ENCODE data around the gene MIER1.
"Not testable (repeated sequence)": the region's sequence is repeated elsewhere in the genome, so short reads cannot be mapped to it uniquely, and the experiment has no call there.

The MIER1 gene
- long read RNA-seq, donor 1, full-length matches to known transcripts = 2 of 2 reads
- long read RNA-seq, donor 1, partial matches to known transcripts = 0 of 2 reads
- long read RNA-seq, donor 1, other reads (novel, unspliced or antisense) = 0 of 2 reads
- long read RNA-seq, donor 2, partial matches to known transcripts = 0 of 1 reads
- long read RNA-seq, donor 2, other reads (novel, unspliced or antisense) = 0 of 1 reads
- long read RNA-seq, donor 3, full-length matches to known transcripts = 1 of 1 reads
- long read RNA-seq, donor 3, partial matches to known transcripts = 0 of 1 reads
- long read RNA-seq, donor 3, other reads (novel, unspliced or antisense) = 0 of 1 reads
- long read RNA-seq, donor 4, full-length matches to known transcripts = 2 of 2 reads
- long read RNA-seq, donor 4, partial matches to known transcripts = 0 of 2 reads
- long read RNA-seq, donor 4, other reads (novel, unspliced or antisense) = 0 of 2 reads
- long read RNA-seq, donor 5, full-length matches to known transcripts = 2 of 2 reads
- long read RNA-seq, donor 5, partial matches to known transcripts = 0 of 2 reads
- long read RNA-seq, donor 5, other reads (novel, unspliced or antisense) = 0 of 2 reads
- long read RNA-seq, donor 6, full-length matches to known transcripts = 2 of 2 reads
- long read RNA-seq, donor 6, partial matches to known transcripts = 0 of 2 reads
- long read RNA-seq, donor 6, other reads (novel, unspliced or antisense) = 0 of 2 reads
- long read RNA-seq, donor 7, full-length matches to known transcripts = 1 of 1 reads
- long read RNA-seq, donor 7, partial matches to known transcripts = 0 of 1 reads
- long read RNA-seq, donor 7, other reads (novel, unspliced or antisense) = 0 of 1 reads
- long read RNA-seq, donor 8 = 0 reads

GRCh38 chr1:66924756-66925557, at the start of gene MIER1, which contains the start of gene DNAI4:
Gene MIER1 (plus strand): TSS chr1:66924990. CDS start chr1:66925029, 39 bp downstream.
Gene DNAI4 (minus strand): TSS chr1:66924856. CDS start chr1:66924831, 25 bp downstream.
- DNase-seq = peak; percentile 100

DNA sequence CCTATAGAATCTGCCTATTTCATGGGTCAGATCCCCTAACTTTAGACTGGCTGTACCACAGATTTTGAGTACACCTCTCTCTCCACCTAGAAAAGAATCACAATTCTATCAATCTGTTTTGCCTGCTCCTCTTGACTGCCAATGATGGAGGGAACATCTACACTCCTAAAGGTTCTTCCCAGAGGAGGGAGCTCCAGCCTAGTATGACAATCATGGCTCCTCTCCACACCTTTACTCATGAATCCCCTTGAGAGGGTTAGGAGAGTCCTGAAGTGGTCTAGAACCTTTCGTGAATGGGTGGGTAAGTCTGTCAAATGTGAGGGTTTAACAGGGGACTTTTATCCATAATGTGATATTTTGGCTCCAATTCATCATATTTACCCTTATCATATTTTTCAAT, 48.1 kb upstream of the MIER1 start:
- DNase-seq = no peak

- no peak for DNase-seq
Observed at GRCh38 chr1:66889030-66889429, 35.8 kb upstream of the MIER1 start.

DNA sequence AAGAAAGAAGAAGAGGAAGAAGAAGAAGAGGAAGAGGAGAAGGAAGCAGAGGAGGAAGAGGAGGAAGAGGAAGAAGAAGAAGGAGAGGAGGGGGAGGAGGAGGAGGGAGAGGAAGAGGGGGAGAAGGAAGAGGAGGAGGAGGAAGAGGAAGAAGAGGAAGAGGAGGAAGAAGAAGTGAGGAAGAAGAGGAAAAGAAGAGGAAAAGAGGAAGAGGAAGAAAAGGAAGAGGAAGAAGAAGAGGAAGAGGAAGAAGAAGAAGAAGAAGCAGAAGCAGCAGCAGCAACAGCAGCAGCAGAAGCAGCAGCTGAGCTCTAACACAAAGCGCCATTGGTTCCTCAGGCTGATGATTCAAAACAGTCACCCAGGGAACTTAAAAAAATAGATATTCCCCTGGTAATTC, 34.2 kb upstream of the MIER1 start:
- DNase-seq = no peak

GRCh38 chr1:66893712-66894111, 31.1 kb upstream of the MIER1 start:
- DNase-seq = no peak

GRCh38 chr1:66915203-66915602, 9.6 kb upstream of the MIER1 start:
- not testable (repeated sequence) for DNase-seq

DNA sequence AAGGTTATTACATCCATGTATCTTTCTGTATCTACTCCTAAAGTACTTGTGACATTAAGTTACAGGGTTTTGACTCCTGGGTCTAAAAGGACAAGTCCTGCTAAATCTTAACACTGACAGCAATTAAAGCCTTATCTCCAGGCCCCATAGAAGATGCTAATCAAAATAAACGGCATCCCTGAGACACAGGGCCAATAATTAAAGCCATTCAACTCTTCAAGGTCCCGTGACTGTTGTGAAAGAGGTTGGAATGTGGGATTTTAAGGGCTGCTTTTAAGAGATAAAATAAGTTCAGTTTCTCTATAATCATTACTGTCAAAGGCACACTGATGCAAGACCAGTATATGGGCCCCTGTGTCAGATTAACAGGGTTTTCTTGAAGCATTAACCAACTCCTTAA, 8.5 kb upstream of the MIER1 start:
- DNase-seq = no peak

DNA sequence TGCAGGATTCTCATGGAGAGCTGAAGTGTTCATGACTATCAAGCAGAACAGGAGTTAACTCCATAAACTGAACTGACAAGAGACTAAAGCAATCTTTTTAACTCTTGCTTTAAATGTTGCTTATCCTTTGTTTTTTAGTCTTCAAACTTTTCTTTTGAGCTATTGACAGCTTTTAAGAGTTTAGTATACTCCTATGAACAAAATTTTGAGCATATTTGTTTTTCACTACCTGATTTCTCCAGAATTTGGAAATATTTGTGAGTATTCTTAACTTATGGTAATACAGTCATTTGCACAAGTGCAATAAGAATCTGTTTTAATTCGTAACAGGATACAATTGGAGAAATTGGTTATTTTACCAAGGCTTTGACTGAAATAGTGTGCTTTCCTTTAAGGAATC, 7.3 kb upstream of the MIER1 start:
- DNase-seq = no peak

- no peak for DNase-seq
Observed at GRCh38 chr1:66919063-66919462, 5.7 kb upstream of the MIER1 start.

- no peak for DNase-seq
Observed at GRCh38 chr1:66919828-66920227, 5.0 kb upstream of the MIER1 start.

DNA sequence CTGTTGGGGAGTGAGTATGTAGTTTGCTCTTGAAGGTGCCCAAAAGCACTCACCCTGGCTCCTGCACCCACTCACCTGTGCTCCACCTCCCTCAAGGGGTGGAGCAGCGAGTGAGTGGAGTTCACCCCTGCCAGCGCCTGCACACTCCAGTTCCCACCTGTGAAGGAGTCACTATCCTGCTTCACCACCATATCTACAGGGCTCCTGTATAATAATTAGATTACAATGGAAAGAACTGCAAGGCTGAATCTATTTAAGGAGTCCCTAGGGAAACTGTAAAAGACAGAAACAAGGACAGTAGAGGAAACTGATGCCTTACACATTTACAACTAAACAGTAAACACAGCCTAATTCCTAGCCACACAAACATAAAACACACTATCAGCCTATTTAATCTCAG, 4.2 kb upstream of the MIER1 start:
- DNase-seq = no peak

DNA sequence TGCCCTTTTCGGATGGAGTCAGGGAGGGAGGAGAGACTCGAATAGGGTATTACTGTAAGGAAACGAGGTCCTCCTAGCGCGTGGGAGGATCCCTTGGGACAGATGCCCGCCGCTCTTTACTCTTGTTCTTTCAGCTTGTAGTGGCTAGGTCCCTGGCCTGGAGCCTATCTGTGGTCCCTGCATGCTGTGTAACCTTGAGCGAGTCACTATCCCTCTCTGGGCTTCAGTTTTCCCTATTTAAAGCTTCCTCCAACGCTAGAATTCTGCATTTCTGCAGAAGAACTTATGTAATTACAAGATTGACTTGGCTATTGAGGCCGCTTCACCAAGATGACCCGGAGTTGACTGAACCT, 744 bp downstream of the MIER1 start:
- no peak for DNase-seq

GRCh38 chr1:66925944-66926343, 1.2 kb downstream of the MIER1 start:
- no peak for DNase-seq

DNA sequence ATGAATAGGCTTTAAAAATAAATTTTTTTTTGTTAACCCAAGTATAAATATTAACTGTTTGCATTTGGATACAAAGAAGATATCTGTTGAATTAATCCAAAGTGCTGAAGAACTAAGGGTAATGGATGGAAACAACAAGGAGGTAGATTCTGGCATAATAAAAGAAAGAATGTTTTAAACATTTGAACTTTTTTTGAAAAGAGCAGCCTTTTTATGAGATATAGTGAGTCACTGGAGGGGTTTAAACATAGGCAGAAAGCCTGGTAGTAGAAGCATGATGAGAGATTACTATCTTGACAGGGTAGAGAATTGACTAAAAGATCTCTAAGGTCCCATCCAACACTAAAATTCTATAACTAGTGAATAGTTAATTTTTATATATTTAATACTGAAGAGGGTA, 2.7 kb downstream of the MIER1 start:
- DNase-seq = no peak

- DNase-seq = no peak
Observed at GRCh38 chr1:66929146-66929688, 4.4 kb downstream of the MIER1 start.

DNA sequence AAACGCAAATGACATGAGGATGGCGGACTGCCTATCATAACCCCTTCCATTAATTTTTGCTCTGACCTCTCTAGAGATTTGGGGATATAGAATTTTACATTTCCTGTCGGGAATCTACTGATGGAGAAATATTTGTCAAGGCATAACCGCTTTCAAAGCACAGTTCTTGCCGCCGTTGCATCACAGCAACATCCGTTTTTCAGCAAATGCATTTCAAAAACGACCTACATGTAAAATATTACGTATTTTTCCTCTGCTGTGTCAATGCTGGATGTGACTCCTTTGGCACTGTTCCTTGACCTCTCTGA, 4.9 kb downstream of the MIER1 start:
- DNase-seq = no peak

- DNase-seq = peak; percentile 99
Observed at GRCh38 chr1:66929999-66930822, 5.4 kb downstream of the MIER1 start.

- no peak for DNase-seq
Observed at GRCh38 chr1:66930823-66931174, 6.0 kb downstream of the MIER1 start.

DNA sequence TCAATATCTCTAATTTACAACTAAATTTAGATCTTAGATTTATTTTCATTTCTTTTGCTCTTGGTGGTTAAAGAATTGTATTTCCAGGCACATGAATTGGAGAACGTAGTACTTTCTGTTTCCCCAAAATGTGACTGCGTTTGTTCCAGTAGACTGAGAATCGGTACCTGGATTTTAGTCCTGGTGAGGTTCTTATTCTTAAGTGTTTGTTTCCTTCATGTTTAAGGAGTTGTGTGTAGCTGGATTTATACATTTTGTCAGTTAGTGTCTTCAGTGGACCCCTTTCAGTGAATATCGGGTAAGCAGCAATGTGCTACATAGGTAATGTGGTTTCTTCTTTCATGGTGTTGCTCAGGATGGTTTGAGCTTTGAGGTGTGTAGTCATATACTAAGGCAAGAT, 6.8 kb downstream of the MIER1 start:
- DNase-seq = peak; percentile 8

GRCh38 chr1:66932291-66932690, 7.5 kb downstream of the MIER1 start:
- DNase-seq = no peak

GRCh38 chr1:66933887-66934700, 9.3 kb downstream of the MIER1 start:
- no peak for DNase-seq
